ENCODE measurements around the gene PECR. TPM values are rescaled to one million over a fixed set of nuclear protein-coding genes. Genes with fewer than 3 reads are reported as not detected.
A peak's percentile ranks its signal among the peaks of the same experiment; 100 is the strongest.

PECR gene
- total and polyA plus RNA-seq, 9 of the 15 experiments (the other 6 are each of a cell fraction or from before 2014, with no cell fraction given): 1.1 to 10.3 (median 8.2) TPM

GRCh38 chr2:216004697-216005283 lies 76.8 kb downstream of the PECR start:
- no TSS peak for BruUV-seq (replicated peaks)
- peaks cover 33 to 43% of the 10 kb centered on the region in 2 experiments for H3K4me1 ChIP-seq (replicated peaks in 1 of 2; ENCODE audit: control insufficient read depth in 2 of 2, insufficient read depth in 2 of 2, low read length in 2 of 2)
- peak overlapping the region; percentile 50; the same call in 1 of the 2 replicates for H3K4me2 ChIP-seq (ENCODE audit: insufficient read depth, low read length)
- ChIA-PET POLR2A (no interaction called here), CTCF (ENCODE audit: low intra/inter-chr PET ratio) (no interaction called here)
- 3% methylated on average over 3 of the region's 3 CpGs for WGBS (ENCODE audit: insufficient coverage, low coverage, missing lambda C conversion rate)
- DNase-seq (ENCODE audit: extremely low read depth in 1 of 4, low spot score in 3 of 4) (peak in 3 of 4 experiments; percentile 21 to 63 (median 44)), FAIRE-seq (peak; percentile 75), ATAC-seq (peak; percentile 82)
- H3K4me3 ChIP-seq: no peak overlapping the region; the same call in 1 of the 2 replicates
- peak overlapping the region; percentile 69 for H3K27ac ChIP-seq (ENCODE audit: extremely low read depth, low read depth, low read length)
- H2AFZ ChIP-seq (ENCODE audit: low read depth, low read length): peak overlapping the region; percentile 77
- intact Hi-C loops (cut with micrococcal nuclease) (no loop called here), in situ Hi-C loops (cut with MboI) (no loop called here)
- no peaks in the 10 kb centered on the region for H3K27me3 ChIP-seq (ENCODE audit: control insufficient read depth in 2 of 2, insufficient read depth in 2 of 2, low read length in 2 of 2)
- H3K36me3 ChIP-seq (ENCODE audit: control insufficient read depth, insufficient read depth, low read length): no peaks in the 10 kb centered on the region
- H3K79me2 ChIP-seq (ENCODE audit: control insufficient read depth, insufficient read depth, low read length): no peaks in the 10 kb centered on the region; the same call in 1 of the 3 replicates
- H4K20me1 ChIP-seq (replicated peaks; ENCODE audit: control insufficient read depth, insufficient read depth, low read length): no peaks in the 10 kb centered on the region
- H3K9ac ChIP-seq (ENCODE audit: insufficient read depth in 1 of 2, low read depth in 2 of 2, low read length in 2 of 2): peak overlapping the region in 1 of 2 experiments; percentile 54; a peak in 2 of 4 replicates
- H3K9me3 ChIP-seq (replicated peaks; ENCODE audit: control insufficient read depth, insufficient read depth, low read depth, low read length): no peaks in the 10 kb centered on the region
- H3K9me1 ChIP-seq (ENCODE audit: control insufficient read depth, insufficient read depth, low read length): no peaks in the 10 kb centered on the region
- TF ChIP-seq, protein P1, sequence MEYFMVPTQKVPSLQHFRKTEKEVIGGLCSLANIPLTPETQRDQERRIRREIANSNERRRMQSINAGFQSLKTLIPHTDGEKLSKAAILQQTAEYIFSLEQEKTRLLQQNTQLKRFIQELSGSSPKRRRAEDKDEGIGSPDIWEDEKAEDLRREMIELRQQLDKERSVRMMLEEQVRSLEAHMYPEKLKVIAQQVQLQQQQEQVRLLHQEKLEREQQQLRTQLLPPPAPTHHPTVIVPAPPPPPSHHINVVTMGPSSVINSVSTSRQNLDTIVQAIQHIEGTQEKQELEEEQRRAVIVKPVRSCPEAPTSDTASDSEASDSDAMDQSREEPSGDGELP (CRISPR knock-in tag; IDR thresholded peaks at IDR 0.05; ENCODE audit: borderline replicate concordance): no peak
- no peak for TF ChIP-seq ZNF696 (CRISPR knock-in tag; conservative IDR thresholded peaks at IDR 0.05)
- no peak for TF ChIP-seq FOS (IDR thresholded peaks at IDR 0.05; ENCODE audit: extremely low read depth, insufficient read length)
- peak; percentile 46 for TF ChIP-seq ARID1B (IDR thresholded peaks at IDR 0.05)
- no peak for TF ChIP-seq SRF (CRISPR knock-in tag; IDR thresholded peaks at IDR 0.05)
- peak; percentile 53; the same call in 1 of the 2 replicates for TF ChIP-seq LEF1 (IDR thresholded peaks at IDR 0.05)
- peak; percentile 47 for TF ChIP-seq RBM25 (IDR thresholded peaks at IDR 0.05; ENCODE audit: low read depth, low read length, severe bottlenecking)
- no peak for TF ChIP-seq POLR2AphosphoS5 (IDR thresholded peaks at IDR 0.05; ENCODE audit: control insufficient read depth, insufficient read depth, low read depth, low read length)
- TF ChIP-seq, protein P2, sequence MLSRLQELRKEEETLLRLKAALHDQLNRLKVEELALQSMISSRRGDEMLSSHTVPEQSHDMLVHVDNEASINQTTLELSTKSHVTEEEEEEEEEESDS (CRISPR knock-in tag; IDR thresholded peaks at IDR 0.05): no peak
- TF ChIP-seq MYC (IDR thresholded peaks at IDR 0.05; ENCODE audit: low read depth, low read length): 0 out of 2 replicates have a peak, but pooled peaks have one; percentile 32
- TF ChIP-seq MYC (CRISPR knock-in tag; IDR thresholded peaks at IDR 0.05; ENCODE audit: borderline replicate concordance, low read depth): no peak
- no peak for TF ChIP-seq BRD4 (IDR thresholded peaks at IDR 0.05)
- TF ChIP-seq TCF3 (CRISPR knock-in tag; IDR thresholded peaks at IDR 0.05): peak; percentile 56
- TF ChIP-seq ZNF583 (CRISPR knock-in tag; IDR thresholded peaks at IDR 0.05): no peak
- no peak for TF ChIP-seq IRF2 (CRISPR knock-in tag; IDR thresholded peaks at IDR 0.05)
- no peak for TF ChIP-seq NONO (IDR thresholded peaks at IDR 0.05; ENCODE audit: low read depth in 2 of 2, low read length in 1 of 2)
- TF ChIP-seq FOSL1 (tag; conservative IDR thresholded peaks at IDR 0.05): 0 out of 2 replicates have a peak, but pooled peaks have one; percentile 6
